Cardiac muscle cell (in vitro differentiated cells and primary cell): Measurements from ENCODE around the gene BLCAP. TPM values are rescaled to one million over a fixed set of nuclear protein-coding genes. Genes with fewer than 3 reads are reported as not detected.

Source experiments
- DNase-seq, 2 donors: peaks; one replicate each; pipeline versions ENCODE4 v3.0.0 to v3.0.0-alpha.2; 2010 to 2017; ENCODE audit warnings: low read depth in 1 of 2, low spot score in 1 of 2
- H3K27ac ChIP-seq: fragments of 200-600 bp; sonication (generic); 2 replicates; pipeline ENCODE4 v1.5.1; 2016
- H3K27me3 ChIP-seq: fragments of 200-600 bp; sonication (generic); 2 replicates; pipeline ENCODE4 v1.6.0; 2016; ENCODE audit warnings: control low read depth
- H3K36me3 ChIP-seq: fragments of 200-600 bp; sonication (generic); 2 replicates; pipeline ENCODE4 v1.5.1; 2016; ENCODE audit warnings: control low read depth
- H3K4me1 ChIP-seq: fragments of 200-600 bp; sonication (generic); 2 replicates; pipeline ENCODE4 v1.8.1; 2017; ENCODE audit warnings: low read depth, mild to moderate bottlenecking, mixed run types
- H3K4me3 ChIP-seq: fragments of 200-600 bp; sonication (generic); 2 replicates; pipeline ENCODE4 v1.5.1; 2016; ENCODE audit warnings: mild to moderate bottlenecking
- H3K9me3 ChIP-seq: fragments of 200-600 bp; sonication (generic); 2 replicates; pipeline ENCODE4 v1.5.1; 2017; ENCODE audit warnings: low read depth, mild to moderate bottlenecking, control low read depth
- polyA plus RNA-seq: library from polyadenylated mRNA; unstranded; fragments of >200 nt; fragmentation: Nextera tagmentation; extraction: Ambion mirVana; gene quantifications from 2 replicates; pipeline ENCODE4 v1.2.1, GENCODE V29; 2016
- total RNA-seq: library from RNA; depleted of rRNA; stranded (reverse); fragments of >200 nt; gene quantifications from 2 replicates; pipeline ENCODE4 v1.2.3, GENCODE V29; 2016
- TF ChIP-seq, protein P1 (sequence below): IDR thresholded peaks from 2 replicates; pipeline ENCODE4 v1.5.1; 2012; ENCODE audit warnings: low read depth, mild to moderate bottlenecking, low read length

BLCAP gene
- total and polyA plus RNA-seq, 2 experiments from 2014 or later, result 87.4 to 112 TPM

DNA sequence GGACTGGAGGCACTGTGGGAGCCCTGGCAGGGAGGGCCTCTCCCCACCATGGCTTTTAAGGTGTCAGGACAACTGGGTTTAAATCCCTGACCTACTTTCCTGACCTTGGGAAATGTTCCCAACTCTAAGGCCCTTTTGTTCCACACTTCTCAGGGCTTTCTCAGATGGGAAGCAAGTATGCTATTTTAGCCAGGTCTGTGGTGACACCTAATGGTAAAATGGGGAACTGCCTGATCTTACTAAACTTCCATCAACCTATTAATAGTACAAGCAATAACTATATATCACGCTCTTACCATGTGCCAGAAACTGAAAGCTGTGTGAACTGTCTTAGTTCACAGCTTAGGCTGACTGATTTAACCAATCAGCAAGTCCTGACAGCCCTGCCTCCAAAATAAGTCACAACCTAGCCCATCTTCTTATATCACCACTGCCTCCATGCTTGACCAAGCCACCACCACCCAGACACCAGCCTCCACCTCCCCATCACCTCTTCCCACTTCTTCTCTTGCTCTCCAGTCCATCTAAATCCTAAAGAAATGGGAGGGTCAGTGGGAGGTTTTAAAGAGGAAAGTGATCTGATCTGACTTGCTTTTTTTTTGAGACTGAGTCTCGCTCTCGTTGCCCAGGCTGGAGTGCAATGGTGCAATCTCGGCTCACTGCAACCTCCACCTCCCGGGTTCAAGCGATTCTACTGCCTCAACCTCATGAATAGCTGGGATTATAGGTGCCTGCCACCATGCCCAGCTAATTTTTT, 6.9 kb upstream of the BLCAP start:
- Histone ChIP-seq H3K27me3 (no peaks in the 10 kb centered on the region), H3K9me3 (no peaks in the 10 kb centered on the region), H3K4me3 (no peak overlapping the region), H3K36me3 (no peaks in the 10 kb centered on the region), H3K27ac (peak overlapping the region; percentile 25), H3K4me1 (no peaks in the 10 kb centered on the region)
- peak; percentile 85 to 86 for DNase-seq
- TF ChIP-seq, protein P1, sequence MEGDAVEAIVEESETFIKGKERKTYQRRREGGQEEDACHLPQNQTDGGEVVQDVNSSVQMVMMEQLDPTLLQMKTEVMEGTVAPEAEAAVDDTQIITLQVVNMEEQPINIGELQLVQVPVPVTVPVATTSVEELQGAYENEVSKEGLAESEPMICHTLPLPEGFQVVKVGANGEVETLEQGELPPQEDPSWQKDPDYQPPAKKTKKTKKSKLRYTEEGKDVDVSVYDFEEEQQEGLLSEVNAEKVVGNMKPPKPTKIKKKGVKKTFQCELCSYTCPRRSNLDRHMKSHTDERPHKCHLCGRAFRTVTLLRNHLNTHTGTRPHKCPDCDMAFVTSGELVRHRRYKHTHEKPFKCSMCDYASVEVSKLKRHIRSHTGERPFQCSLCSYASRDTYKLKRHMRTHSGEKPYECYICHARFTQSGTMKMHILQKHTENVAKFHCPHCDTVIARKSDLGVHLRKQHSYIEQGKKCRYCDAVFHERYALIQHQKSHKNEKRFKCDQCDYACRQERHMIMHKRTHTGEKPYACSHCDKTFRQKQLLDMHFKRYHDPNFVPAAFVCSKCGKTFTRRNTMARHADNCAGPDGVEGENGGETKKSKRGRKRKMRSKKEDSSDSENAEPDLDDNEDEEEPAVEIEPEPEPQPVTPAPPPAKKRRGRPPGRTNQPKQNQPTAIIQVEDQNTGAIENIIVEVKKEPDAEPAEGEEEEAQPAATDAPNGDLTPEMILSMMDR, result peak; percentile 77

DNA sequence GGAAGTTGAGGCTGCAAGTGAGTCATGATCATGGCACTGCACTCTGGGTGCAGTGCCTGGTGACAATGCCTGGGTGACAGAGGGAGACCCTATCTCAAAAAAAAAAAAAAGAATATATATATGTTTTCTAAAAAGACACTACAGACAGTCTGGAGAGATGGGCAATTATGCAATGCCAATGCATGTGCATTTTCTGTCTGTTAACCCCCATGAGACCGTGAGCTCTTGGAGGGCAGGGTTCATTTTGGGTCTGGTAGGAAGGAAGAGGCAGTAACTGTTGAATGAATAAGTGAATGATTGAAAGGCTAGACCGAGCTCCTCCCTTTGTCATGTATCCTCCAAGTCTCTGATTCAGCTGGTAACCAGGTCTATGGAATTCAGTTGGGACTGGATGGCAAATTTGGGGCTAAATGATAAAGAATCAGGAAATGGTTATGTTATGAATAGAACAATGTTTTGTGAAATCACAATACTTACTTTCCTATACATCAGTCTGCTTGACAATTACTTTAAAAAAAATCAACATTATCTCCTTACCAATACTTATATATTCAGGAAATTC, 5.6 kb upstream of the BLCAP start:
- Histone ChIP-seq H3K4me1 (no peaks in the 10 kb centered on the region), H3K27me3 (no peaks in the 10 kb centered on the region), H3K27ac (no peak overlapping the region), H3K36me3 (no peaks in the 10 kb centered on the region), H3K4me3 (no peak overlapping the region), H3K9me3 (no peaks in the 10 kb centered on the region)
- TF ChIP-seq, protein P1, result no peak
- no peak for DNase-seq

DNA sequence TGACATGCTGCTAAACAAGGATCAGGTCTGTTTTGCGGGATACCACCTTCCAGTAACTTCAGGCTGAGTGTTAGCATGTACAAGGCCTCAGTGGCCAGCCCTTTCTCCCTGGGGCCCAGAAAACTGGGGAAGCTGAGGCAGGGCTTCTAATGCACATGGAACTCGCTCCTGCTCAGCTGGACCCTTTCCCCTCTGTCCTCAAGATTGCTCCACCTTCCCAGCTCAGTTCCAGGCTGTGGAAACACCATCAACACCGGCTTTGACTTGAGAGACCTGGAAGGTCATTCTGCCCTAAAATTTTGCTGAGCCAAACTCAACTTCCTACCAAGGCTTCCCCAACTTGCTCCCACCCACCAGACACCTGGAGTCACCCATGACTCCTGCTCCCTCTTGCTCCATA, 4.2 kb upstream of the BLCAP start:
- H3K27ac ChIP-seq, result no peak overlapping the region
- no peaks in the 10 kb centered on the region for H3K4me1 ChIP-seq
- H3K36me3 ChIP-seq, result no peaks in the 10 kb centered on the region
- DNase-seq, result no peak
- TF ChIP-seq, protein P1, result no peak
- H3K4me3 ChIP-seq, result no peak overlapping the region
- no peaks in the 10 kb centered on the region for H3K9me3 ChIP-seq
- no peaks in the 10 kb centered on the region for H3K27me3 ChIP-seq

DNA sequence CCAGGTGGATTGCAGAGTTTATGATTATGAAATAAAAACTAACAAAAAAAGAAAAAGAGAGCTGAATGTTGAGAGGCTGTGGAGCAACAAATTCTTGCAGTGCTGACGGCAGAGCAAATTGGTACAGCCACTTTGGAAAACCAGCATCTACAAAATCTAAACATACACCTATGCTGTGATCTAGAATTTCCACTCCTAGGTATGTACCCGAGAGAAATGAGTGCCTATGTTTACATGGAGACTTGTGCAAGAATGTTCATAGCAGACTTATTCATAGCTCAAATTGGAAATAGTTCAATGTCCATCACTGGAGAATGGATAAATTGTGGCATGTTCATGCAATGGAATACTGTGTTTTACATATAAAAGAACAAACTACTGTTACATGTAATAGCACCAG, 3.0 kb upstream of the BLCAP start:
- Histone ChIP-seq H3K9me3 (no peaks in the 10 kb centered on the region), H3K4me1 (peaks cover 9% of the 10 kb centered on the region), H3K36me3 (no peaks in the 10 kb centered on the region), H3K27ac (no peak overlapping the region), H3K27me3 (no peaks in the 10 kb centered on the region), H3K4me3 (no peak overlapping the region)
- TF ChIP-seq, protein P1, result no peak
- DNase-seq, result no peak

DNA sequence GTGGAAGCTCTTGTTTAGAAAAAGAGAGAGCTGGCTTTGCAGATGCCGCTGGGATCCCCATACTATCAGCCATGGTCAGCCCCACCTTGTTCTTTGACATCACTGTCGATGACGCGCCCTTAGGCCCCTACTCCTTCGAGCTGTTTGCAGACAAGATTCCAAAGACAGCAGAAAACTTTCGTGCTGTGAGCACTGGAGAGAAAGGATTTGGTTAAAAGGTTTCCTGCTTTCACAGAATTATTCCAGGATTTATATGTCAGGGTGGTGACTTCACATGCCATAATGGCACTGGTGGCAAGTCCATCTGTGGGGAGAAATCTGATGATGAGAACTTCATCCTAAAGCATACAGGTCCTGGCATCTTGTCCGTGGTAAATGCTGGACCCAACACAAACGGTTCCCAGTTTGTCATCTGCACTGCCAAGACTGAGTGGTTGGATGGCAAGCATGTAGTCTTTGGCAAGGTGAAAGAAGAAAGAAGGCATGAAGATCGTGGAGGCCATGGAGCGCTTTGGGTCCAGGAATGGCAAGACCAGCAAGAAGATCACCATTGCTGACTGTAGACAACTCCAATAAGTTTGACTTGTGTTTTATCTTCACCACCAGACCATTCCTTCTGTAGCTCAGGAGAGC, 2.4 kb upstream of the BLCAP start:
- Histone ChIP-seq H3K27ac (no peak overlapping the region), H3K36me3 (no peaks in the 10 kb centered on the region), H3K4me3 (no peak overlapping the region), H3K4me1 (peaks cover 14% of the 10 kb centered on the region), H3K27me3 (no peaks in the 10 kb centered on the region), H3K9me3 (no peaks in the 10 kb centered on the region)
- TF ChIP-seq, protein P1, result no peak
- no peak for DNase-seq
